Measurements from ENCODE around the gene TMEM30B. TPM values are rescaled to one million over a fixed set of nuclear protein-coding genes. Genes with fewer than 3 reads are reported as not detected.

The TMEM30B gene
- total and polyA plus RNA-seq, 9 of the 15 experiments (the other 6 are each of a cell fraction or from before 2014, with no cell fraction given) = 0.04 TPM; not detected in 8

DNA sequence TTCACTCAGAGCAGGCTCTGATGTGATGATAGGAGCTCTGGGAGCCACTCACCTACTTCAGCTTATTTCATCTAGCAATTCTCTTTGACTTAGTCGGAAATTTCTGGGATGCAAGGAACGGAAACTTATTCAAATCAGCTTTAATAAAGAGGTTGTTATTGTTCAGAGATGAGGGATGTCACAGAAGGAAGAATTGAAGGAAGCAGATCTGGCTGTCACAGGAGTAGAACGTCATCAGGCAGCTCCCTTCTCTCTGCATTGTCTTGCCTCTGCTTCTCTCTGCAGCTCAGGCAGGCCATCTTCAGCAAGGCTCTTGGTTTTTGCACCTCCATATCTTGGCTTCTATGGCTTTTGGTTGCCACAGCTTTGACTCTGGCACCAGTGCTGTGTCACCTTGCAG lies 7.6 kb upstream of the TMEM30B start:
- intact Hi-C loops (cut with micrococcal nuclease) = no loop called here
- TF ChIP-seq JUND (IDR thresholded peaks at IDR 0.05; ENCODE audit: borderline replicate concordance, low read depth, low read length) (no peak), JUND (tag; IDR thresholded peaks at IDR 0.05; ENCODE audit: borderline replicate concordance, low read depth, low read length) (no peak), HDAC6 (IDR thresholded peaks at IDR 0.05; ENCODE audit: low read depth, low read length) (no peak), KAT8 (IDR thresholded peaks at IDR 0.05; ENCODE audit: low read depth) (no peak), HMGN3 (IDR thresholded peaks at IDR 0.05; ENCODE audit: borderline replicate concordance, extremely low read depth, insufficient read length, low read depth, low read length) (no peak), MECOM (CRISPR knock-in tag; IDR thresholded peaks at IDR 0.05) (no peak), CBX1 (IDR thresholded peaks at IDR 0.05; ENCODE audit: low read depth) (no peak), SREBF1 (IDR thresholded peaks at IDR 0.05; ENCODE audit: borderline replicate concordance, low read depth, low read length) (no peak), BRCA1 (IDR thresholded peaks at IDR 0.05) (no peak), BRCA1 (CRISPR knock-in tag; IDR thresholded peaks at IDR 0.05) (no peak), PHF20 (IDR thresholded peaks at IDR 0.05; ENCODE audit: partially characterized antibody) (no peak), ZNF184 (CRISPR knock-in tag; IDR thresholded peaks at IDR 0.05) (no peak), NCOA6 (IDR thresholded peaks at IDR 0.05) (no peak)
- TF ChIP-seq, protein P1, sequence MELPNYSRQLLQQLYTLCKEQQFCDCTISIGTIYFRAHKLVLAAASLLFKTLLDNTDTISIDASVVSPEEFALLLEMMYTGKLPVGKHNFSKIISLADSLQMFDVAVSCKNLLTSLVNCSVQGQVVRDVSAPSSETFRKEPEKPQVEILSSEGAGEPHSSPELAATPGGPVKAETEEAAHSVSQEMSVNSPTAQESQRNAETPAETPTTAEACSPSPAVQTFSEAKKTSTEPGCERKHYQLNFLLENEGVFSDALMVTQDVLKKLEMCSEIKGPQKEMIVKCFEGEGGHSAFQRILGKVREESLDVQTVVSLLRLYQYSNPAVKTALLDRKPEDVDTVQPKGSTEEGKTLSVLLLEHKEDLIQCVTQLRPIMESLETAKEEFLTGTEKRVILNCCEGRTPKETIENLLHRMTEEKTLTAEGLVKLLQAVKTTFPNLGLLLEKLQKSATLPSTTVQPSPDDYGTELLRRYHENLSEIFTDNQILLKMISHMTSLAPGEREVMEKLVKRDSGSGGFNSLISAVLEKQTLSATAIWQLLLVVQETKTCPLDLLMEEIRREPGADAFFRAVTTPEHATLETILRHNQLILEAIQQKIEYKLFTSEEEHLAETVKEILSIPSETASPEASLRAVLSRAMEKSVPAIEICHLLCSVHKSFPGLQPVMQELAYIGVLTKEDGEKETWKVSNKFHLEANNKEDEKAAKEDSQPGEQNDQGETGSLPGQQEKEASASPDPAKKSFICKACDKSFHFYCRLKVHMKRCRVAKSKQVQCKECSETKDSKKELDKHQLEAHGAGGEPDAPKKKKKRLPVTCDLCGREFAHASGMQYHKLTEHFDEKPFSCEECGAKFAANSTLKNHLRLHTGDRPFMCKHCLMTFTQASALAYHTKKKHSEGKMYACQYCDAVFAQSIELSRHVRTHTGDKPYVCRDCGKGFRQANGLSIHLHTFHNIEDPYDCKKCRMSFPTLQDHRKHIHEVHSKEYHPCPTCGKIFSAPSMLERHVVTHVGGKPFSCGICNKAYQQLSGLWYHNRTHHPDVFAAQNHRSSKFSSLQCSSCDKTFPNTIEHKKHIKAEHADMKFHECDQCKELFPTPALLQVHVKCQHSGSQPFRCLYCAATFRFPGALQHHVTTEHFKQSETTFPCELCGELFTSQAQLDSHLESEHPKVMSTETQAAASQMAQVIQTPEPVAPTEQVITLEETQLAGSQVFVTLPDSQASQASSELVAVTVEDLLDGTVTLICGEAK (IDR thresholded peaks at IDR 0.05) = no peak
- TF ChIP-seq, protein P1 (CRISPR knock-in tag; IDR thresholded peaks at IDR 0.05) = no peak

More for the DNA sequence above, 7.6 kb upstream of the TMEM30B start:
- Histone ChIP-seq H3K4me3 (no peak overlapping the region), H3K27ac (ENCODE audit: extremely low read depth, low read depth, low read length) (no peak overlapping the region), H3K4me1 (replicated peaks in 1 of 2; ENCODE audit: control insufficient read depth in 2 of 2, insufficient read depth in 2 of 2, low read length in 2 of 2) (no peaks in the 10 kb centered on the region), H3K9me1 (ENCODE audit: control insufficient read depth, insufficient read depth, low read length) (no peaks in the 10 kb centered on the region), H3K27me3 (ENCODE audit: control insufficient read depth in 2 of 2, insufficient read depth in 2 of 2, low read length in 2 of 2) (no peaks in the 10 kb centered on the region; a peak in 1 of 5 replicates), H2AFZ (ENCODE audit: low read depth, low read length) (no peak overlapping the region), H3K4me2 (ENCODE audit: insufficient read depth, low read length) (no peak overlapping the region), H4K20me1 (replicated peaks; ENCODE audit: control insufficient read depth, insufficient read depth, low read length) (no peaks in the 10 kb centered on the region), H3K9ac (ENCODE audit: insufficient read depth in 1 of 2, low read depth in 2 of 2, low read length in 2 of 2) (no peak overlapping the region), H3K9me3 (replicated peaks; ENCODE audit: control insufficient read depth, insufficient read depth, low read depth, low read length) (no peaks in the 10 kb centered on the region), H3K36me3 (ENCODE audit: control insufficient read depth, insufficient read depth, low read length) (no peaks in the 10 kb centered on the region), H3K79me2 (ENCODE audit: control insufficient read depth, insufficient read depth, low read length) (no peaks in the 10 kb centered on the region)
- no peak for ATAC-seq
- ChIA-PET POLR2A (no interaction called here), CTCF (ENCODE audit: low intra/inter-chr PET ratio) (no interaction called here)
- DNase-seq (ENCODE audit: extremely low read depth in 1 of 4, low spot score in 3 of 4) = no peak
- FAIRE-seq = no peak
- in situ Hi-C loops (cut with MboI) = loop anchor here (25.0 kb wide), 1 partner anchor 824 kb away; no protein-coding TSS in a partner anchor
- no TSS peak for BruUV-seq (replicated peaks)
- 0% methylated on average over 3 of the region's 3 CpGs for WGBS (ENCODE audit: insufficient coverage, low coverage, missing lambda C conversion rate)

Measured in K562 (cell line).